Skeletal muscle tissue (tissue), 4 donors: ENCODE measurements around the gene CNTN2. TPM values are rescaled to one million over a fixed set of nuclear protein-coding genes. Genes with fewer than 3 reads are reported as not detected.

Source experiments
- H3K27ac ChIP-seq: one replicate; pipeline ENCODE4 v1.7.0; 2013; ENCODE audit warnings: mild to moderate bottlenecking, low read depth, low read length, inconsistent platforms
- H3K27me3 ChIP-seq, 3 donors: one replicate each; pipeline ENCODE4 v1.7.0; 2013; ENCODE audit warnings: low read length in 3 of 3; ENCODE audit not compliant: control insufficient read depth in 3 of 3, insufficient read depth in 3 of 3
- H3K36me3 ChIP-seq, 3 donors: one replicate each; pipeline ENCODE4 v1.7.0; 2013; ENCODE audit warnings: low read length in 3 of 3; ENCODE audit not compliant: control insufficient read depth in 3 of 3, insufficient read depth in 3 of 3
- H3K4me1 ChIP-seq, 3 donors: one replicate each; pipeline ENCODE4 v1.7.0; 2013; ENCODE audit warnings: low read length in 3 of 3, mild to moderate bottlenecking in 3 of 3; ENCODE audit not compliant: control insufficient read depth in 3 of 3, insufficient read depth in 3 of 3
- H3K4me3 ChIP-seq, 3 donors: one replicate each; pipeline ENCODE4 v1.7.0; 2013; ENCODE audit warnings: low read length in 3 of 3
- H3K9ac ChIP-seq, 3 donors: one replicate each; pipeline ENCODE4 v1.7.0; 2013; ENCODE audit warnings: low read length in 3 of 3, mild to moderate bottlenecking in 3 of 3, moderate library complexity in 2 of 3, low read depth in 1 of 3
- H3K9me3 ChIP-seq, 3 donors: one replicate each; pipeline ENCODE4 v1.7.0; 2013; ENCODE audit warnings: low read length in 3 of 3; ENCODE audit not compliant: control insufficient read depth in 3 of 3
- total RNA-seq: library from RNA; depleted of rRNA; stranded (reverse); fragments of >200 nt; gene quantifications from one replicate; pipeline ENCODE4 v1.2.3, GENCODE V29; 2014
- donor health status: Osteomylitis.

CNTN2 gene
- 2.6 TPM for total RNA-seq

- peaks cover 50 to 66% (median 64%) of the 10 kb centered on the region in 3 donors for H3K27me3 ChIP-seq
- H3K9me3 ChIP-seq = no peaks in the 10 kb centered on the region
- peak within 1 kb of the TSS in 1 of 3 donors; percentile 16 for H3K9ac ChIP-seq
- no peak within 1 kb of the TSS for H3K27ac ChIP-seq
- H3K4me1 ChIP-seq = no peaks in the 10 kb centered on the region
- H3K36me3 ChIP-seq = no peaks in the 10 kb centered on the region
- H3K4me3 ChIP-seq = no peak within 1 kb of the TSS
These were observed at the start of gene CNTN2 for GRCh38 chr1:205042911-205043806. CNTN2 (plus strand) TSS chr1:205043212; CDS start chr1:205053186, 9,974 bp downstream.

- Histone ChIP-seq H3K4me1 (peaks cover 0 to 9% (median 0%) of the 10 kb centered on the region in 3 donors), H3K4me3 (no peak overlapping the region), H3K9me3 (no peaks in the 10 kb centered on the region), H3K36me3 (no peaks in the 10 kb centered on the region), H3K9ac (no peak overlapping the region), H3K27ac (no peak overlapping the region), H3K27me3 (peaks cover 0 to 16% (median 9%) of the 10 kb centered on the region in 3 donors)
These were observed 48.7 kb upstream of the CNTN2 start for GRCh38 chr1:204994086-204994862.

- no peaks in the 10 kb centered on the region for H3K9me3 ChIP-seq
- H3K4me3 ChIP-seq = no peak overlapping the region
- no peak overlapping the region for H3K9ac ChIP-seq
- peaks cover 0 to 6% (median 6%) of the 10 kb centered on the region in 3 donors for H3K27me3 ChIP-seq
- no peak overlapping the region for H3K27ac ChIP-seq
- no peaks in the 10 kb centered on the region for H3K36me3 ChIP-seq
- peaks cover 0 to 9% (median 0%) of the 10 kb centered on the region in 3 donors for H3K4me1 ChIP-seq
These were observed 46.0 kb upstream of the CNTN2 start for GRCh38 chr1:204996981-204997380.

- H3K36me3 ChIP-seq = no peaks in the 10 kb centered on the region
- H3K4me1 ChIP-seq = peaks cover 0 to 9% (median 0%) of the 10 kb centered on the region in 3 donors
- H3K27me3 ChIP-seq = peaks cover 0 to 12% (median 6%) of the 10 kb centered on the region in 3 donors
- H3K9ac ChIP-seq = no peak overlapping the region
- no peak overlapping the region for H3K4me3 ChIP-seq
- H3K27ac ChIP-seq = peak overlapping the region; percentile 19
- H3K9me3 ChIP-seq = no peaks in the 10 kb centered on the region
These were observed 45.2 kb upstream of the CNTN2 start for GRCh38 chr1:204997591-204998355.

- Histone ChIP-seq H3K36me3 (no peaks in the 10 kb centered on the region), H3K9ac (no peak overlapping the region), H3K27me3 (peaks cover 0 to 13% (median 3%) of the 10 kb centered on the region in 3 donors), H3K4me3 (no peak overlapping the region), H3K27ac (no peak overlapping the region), H3K9me3 (no peaks in the 10 kb centered on the region), H3K4me1 (peaks cover 0 to 9% (median 0%) of the 10 kb centered on the region in 3 donors)
These were observed 41.9 kb upstream of the CNTN2 start for GRCh38 chr1:205001162-205001561.

- Histone ChIP-seq H3K27ac (no peak overlapping the region), H3K36me3 (no peaks in the 10 kb centered on the region), H3K4me1 (peaks cover 0 to under 1% (median 0%) of the 10 kb centered on the region in 3 donors), H3K9me3 (no peaks in the 10 kb centered on the region), H3K4me3 (no peak overlapping the region), H3K27me3 (peaks cover 0 to 13% (median 8%) of the 10 kb centered on the region in 3 donors), H3K9ac (no peak overlapping the region)
These were observed 40.3 kb upstream of the CNTN2 start for GRCh38 chr1:205002705-205003104.

GRCh38 chr1:205003358-205004131 is 39.5 kb upstream of the CNTN2 start:
- H3K27me3 ChIP-seq = peaks cover 0 to 13% (median 8%) of the 10 kb centered on the region in 3 donors
- no peak overlapping the region for H3K27ac ChIP-seq
- no peaks in the 10 kb centered on the region for H3K9me3 ChIP-seq
- H3K9ac ChIP-seq = no peak overlapping the region
- H3K4me3 ChIP-seq = no peak overlapping the region
- H3K4me1 ChIP-seq = no peaks in the 10 kb centered on the region
- no peaks in the 10 kb centered on the region for H3K36me3 ChIP-seq

- no peak overlapping the region for H3K27ac ChIP-seq
- H3K27me3 ChIP-seq = peaks cover 0 to 13% (median 8%) of the 10 kb centered on the region in 3 donors
- no peaks in the 10 kb centered on the region for H3K36me3 ChIP-seq
- H3K9me3 ChIP-seq = no peaks in the 10 kb centered on the region
- H3K4me1 ChIP-seq = no peaks in the 10 kb centered on the region
- H3K9ac ChIP-seq = no peak overlapping the region
- no peak overlapping the region for H3K4me3 ChIP-seq
These were observed 38.7 kb upstream of the CNTN2 start for GRCh38 chr1:205004351-205004750.

- Histone ChIP-seq H3K4me3 (no peak overlapping the region), H3K27me3 (peaks cover 0 to 10% (median 3%) of the 10 kb centered on the region in 3 donors), H3K9ac (no peak overlapping the region), H3K36me3 (no peaks in the 10 kb centered on the region), H3K4me1 (peaks cover 0 to 6% (median 2%) of the 10 kb centered on the region in 3 donors), H3K27ac (no peak overlapping the region), H3K9me3 (no peaks in the 10 kb centered on the region)
These were observed 34.1 kb upstream of the CNTN2 start for GRCh38 chr1:205008896-205009295.
